Panc1 (cell line): ENCODE measurements around the gene SLC10A1.

Experiments
- CTCF ChIP-seq: fragments of 450-650 bp; IDR thresholded peaks from 2 replicates; pipeline ENCODE4 v1.5.1; 2017; ENCODE audit warnings: mild to moderate bottlenecking
- SIN3A ChIP-seq: IDR thresholded peaks from 2 replicates; pipeline ENCODE4 v1.6.1; 2012; ENCODE audit warnings: low read depth, mild to moderate bottlenecking, low read length, moderate library complexity, borderline replicate concordance; ENCODE audit not compliant: insufficient read depth

DNA sequence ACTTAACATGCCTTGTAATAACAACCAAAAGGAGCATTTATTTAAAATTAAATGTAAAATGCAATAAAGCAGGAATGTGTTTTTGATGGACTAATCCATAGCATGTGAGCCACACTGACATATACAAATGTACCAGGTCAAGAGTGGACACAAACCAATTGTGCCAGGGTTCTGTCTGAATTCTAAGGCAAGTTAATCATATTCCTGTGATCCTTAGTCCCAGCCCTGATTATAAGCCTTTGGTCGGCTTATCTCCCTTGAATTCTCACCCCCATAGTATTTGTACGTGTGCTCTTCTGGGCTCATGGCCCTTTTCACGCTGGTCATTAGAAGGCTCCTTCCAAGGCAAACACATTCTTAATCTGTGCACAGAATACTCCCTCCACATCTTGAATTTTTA, 40.7 kb downstream of the SLC10A1 start:
- TF ChIP-seq SIN3A (no peak), CTCF (no peak)
